ENCODE results near the gene COL4A2. TPM values are rescaled to one million over a fixed set of nuclear protein-coding genes. Genes with fewer than 3 reads are reported as not detected.

The COL4A2 gene
- total and polyA plus RNA-seq, 7 experiments from 2014 or later: 0.05 TPM; not detected in 6

DNA sequence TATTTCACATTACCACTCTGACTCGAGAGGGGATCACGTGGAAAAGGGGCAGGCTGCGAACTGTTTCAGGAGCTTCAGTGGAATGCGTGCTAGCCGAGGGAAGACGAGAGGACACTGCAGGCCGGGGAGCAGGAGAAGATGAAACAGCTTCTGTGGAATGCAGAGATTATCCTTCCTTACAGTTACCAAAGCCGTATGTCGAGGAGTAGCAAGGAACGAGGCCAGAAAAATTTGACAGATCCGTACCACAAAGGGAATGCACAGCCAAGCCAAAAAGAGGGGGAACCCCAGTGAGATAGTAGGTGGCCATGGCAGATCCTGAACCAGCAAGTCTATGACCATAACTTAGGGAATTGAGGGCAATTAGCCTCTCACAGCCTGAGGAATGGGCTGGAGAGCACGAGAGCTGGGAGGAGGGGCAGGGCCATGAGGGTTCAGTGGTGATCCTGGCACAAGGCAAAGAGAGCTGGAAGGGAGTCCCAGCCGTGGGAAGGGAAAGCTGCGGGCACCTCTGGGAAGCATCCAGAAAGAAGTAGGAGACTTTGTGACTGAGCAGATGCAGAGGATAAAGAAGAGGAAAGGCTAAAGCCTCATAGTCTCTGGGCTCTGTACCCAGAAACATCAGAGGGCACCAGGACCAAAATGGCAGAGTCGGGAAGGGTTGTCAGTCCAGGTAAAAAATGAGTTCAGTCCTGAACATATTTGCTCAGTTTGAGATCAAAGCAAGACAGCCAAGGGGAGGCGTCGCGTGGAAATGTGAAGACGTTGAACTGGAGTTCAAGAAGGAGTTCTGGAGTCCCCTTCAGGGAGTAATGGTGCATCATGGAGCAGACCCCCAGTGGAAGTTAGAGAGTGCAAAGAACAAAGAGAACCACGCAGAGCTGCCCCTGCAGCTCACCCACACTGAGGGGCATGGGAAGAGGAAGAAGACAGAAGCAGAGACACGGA, 5.2 kb upstream of the COL4A2 start:
- H3K27ac Mint-ChIP-seq: no peak overlapping the region
- Histone ChIP-seq H3K4me3 (ENCODE audit: low read length) (no peak overlapping the region), H3K9me3 (ENCODE audit: control insufficient read depth in 2 of 3, low read length in 3 of 3) (no peaks in the 10 kb centered on the region), H3K27ac (ENCODE audit: low read depth, low read length) (no peak overlapping the region), H3K36me3 (ENCODE audit: control insufficient read depth in 2 of 3, insufficient read depth in 3 of 3, low read length in 3 of 3) (no peaks in the 10 kb centered on the region), H3K27me3 (ENCODE audit: control insufficient read depth in 2 of 2, insufficient read depth in 2 of 2, low read length in 2 of 2) (peaks cover 0 to 3% of the 10 kb centered on the region in 2 donors), H3K4me1 (ENCODE audit: control insufficient read depth in 2 of 2, insufficient read depth in 2 of 2, low read length in 2 of 2) (no peaks in the 10 kb centered on the region)
- ChIA-PET POLR2A (no interaction called here), CTCF (no interaction called here)
- H3K4me3 Mint-ChIP-seq: no peak overlapping the region
- H3K27me3 Mint-ChIP-seq: peaks cover 63 to 72% (median 69%) of the 10 kb centered on the region in 5 donors
- DNase-seq: no peak
- H3K36me3 Mint-ChIP-seq: no peaks in the 10 kb centered on the region
- H3K9me3 Mint-ChIP-seq: peaks cover 0 to 3% (median 0%) of the 10 kb centered on the region in 11 donors
- no peak for ATAC-seq
- peaks cover 0 to 7% (median 5%) of the 10 kb centered on the region in 7 donors for H3K4me1 Mint-ChIP-seq
- intact Hi-C loops (cut with micrococcal nuclease): no loop called here

DNA sequence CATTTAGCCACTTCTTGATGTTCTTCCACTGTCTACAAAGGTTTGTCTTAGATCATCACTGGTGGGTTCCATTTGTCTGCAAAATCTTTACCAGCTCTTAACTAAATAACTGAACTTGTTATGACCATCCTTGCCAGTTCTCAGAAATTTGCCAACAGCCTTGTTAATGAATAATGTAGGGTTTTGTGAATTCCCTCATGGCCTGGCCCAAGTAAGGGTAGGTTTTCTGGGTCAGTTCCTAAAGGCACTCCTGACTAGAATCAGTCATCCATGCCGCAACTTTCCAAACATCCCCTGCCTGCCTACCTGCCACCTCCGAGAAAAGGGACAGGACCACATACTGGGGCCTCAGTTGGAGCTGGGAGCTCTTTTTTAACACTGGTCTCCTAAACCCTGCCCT, 4.1 kb upstream of the COL4A2 start:
- Mint-ChIP-seq H3K9me3 (peaks cover 0 to 3% (median 0%) of the 10 kb centered on the region in 11 donors), H3K4me1 (peaks cover 1 to 7% (median 6%) of the 10 kb centered on the region in 7 donors), H3K27me3 (peaks cover 56 to 72% (median 62%) of the 10 kb centered on the region in 5 donors), H3K27ac (no peak overlapping the region), H3K4me3 (no peak overlapping the region), H3K36me3 (no peaks in the 10 kb centered on the region)
- Histone ChIP-seq H3K27ac (ENCODE audit: low read depth, low read length) (no peak overlapping the region), H3K27me3 (ENCODE audit: control insufficient read depth in 2 of 2, insufficient read depth in 2 of 2, low read length in 2 of 2) (peaks cover 0 to 3% of the 10 kb centered on the region in 2 donors), H3K4me3 (ENCODE audit: low read length) (no peak overlapping the region), H3K9me3 (ENCODE audit: control insufficient read depth in 2 of 3, low read length in 3 of 3) (no peaks in the 10 kb centered on the region), H3K36me3 (ENCODE audit: control insufficient read depth in 2 of 3, insufficient read depth in 3 of 3, low read length in 3 of 3) (no peaks in the 10 kb centered on the region), H3K4me1 (ENCODE audit: control insufficient read depth in 2 of 2, insufficient read depth in 2 of 2, low read length in 2 of 2) (no peaks in the 10 kb centered on the region)
- ATAC-seq (no peak), DNase-seq (no peak)
- intact Hi-C loops (cut with micrococcal nuclease): no loop called here
- ChIA-PET POLR2A (no interaction called here), CTCF (no interaction called here)

DNA sequence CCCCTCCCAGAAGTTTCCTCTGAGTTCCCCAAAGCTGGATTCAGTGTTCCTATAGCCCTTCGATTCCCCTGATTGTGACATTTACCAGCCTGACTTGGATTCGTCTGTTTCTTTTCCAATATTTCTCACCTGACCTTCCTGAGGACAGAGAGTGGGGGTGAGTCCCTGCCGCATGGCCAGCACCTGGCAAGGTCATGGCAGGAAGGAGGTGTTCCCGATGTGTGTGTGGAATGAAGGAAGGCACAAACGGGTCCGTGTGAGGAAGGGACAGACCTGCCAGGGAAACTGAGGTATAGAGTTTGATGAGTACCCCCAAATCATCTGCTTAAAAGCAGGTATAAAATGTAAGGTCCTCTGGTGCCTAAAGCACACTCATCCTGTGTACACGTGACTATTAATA, 3.4 kb upstream of the COL4A2 start:
- no peaks in the 10 kb centered on the region for H3K9me3 ChIP-seq (ENCODE audit: control insufficient read depth in 2 of 3, low read length in 3 of 3)
- Mint-ChIP-seq H3K36me3 (no peaks in the 10 kb centered on the region), H3K4me3 (no peak overlapping the region), H3K27me3 (peaks cover 61 to 73% (median 63%) of the 10 kb centered on the region in 5 donors), H3K4me1 (peaks cover 5 to 13% (median 11%) of the 10 kb centered on the region in 7 donors), H3K27ac (no peak overlapping the region), H3K9me3 (peaks cover 0 to 3% (median 0%) of the 10 kb centered on the region in 11 donors)
- no peak for DNase-seq
- POLR2A ChIA-PET: no interaction called here
- H3K27ac ChIP-seq (ENCODE audit: low read depth, low read length): no peak overlapping the region
- no peak for ATAC-seq
- intact Hi-C loops (cut with micrococcal nuclease): no loop called here
- H3K27me3 ChIP-seq (ENCODE audit: control insufficient read depth in 2 of 2, insufficient read depth in 2 of 2, low read length in 2 of 2): peaks cover 0 to 3% of the 10 kb centered on the region in 2 donors
- H3K36me3 ChIP-seq (ENCODE audit: control insufficient read depth in 2 of 3, insufficient read depth in 3 of 3, low read length in 3 of 3): no peaks in the 10 kb centered on the region
- H3K4me1 ChIP-seq (ENCODE audit: control insufficient read depth in 2 of 2, insufficient read depth in 2 of 2, low read length in 2 of 2): no peaks in the 10 kb centered on the region
- no peak overlapping the region for H3K4me3 ChIP-seq (ENCODE audit: low read length)
- CTCF ChIA-PET: no interaction called here

DNA sequence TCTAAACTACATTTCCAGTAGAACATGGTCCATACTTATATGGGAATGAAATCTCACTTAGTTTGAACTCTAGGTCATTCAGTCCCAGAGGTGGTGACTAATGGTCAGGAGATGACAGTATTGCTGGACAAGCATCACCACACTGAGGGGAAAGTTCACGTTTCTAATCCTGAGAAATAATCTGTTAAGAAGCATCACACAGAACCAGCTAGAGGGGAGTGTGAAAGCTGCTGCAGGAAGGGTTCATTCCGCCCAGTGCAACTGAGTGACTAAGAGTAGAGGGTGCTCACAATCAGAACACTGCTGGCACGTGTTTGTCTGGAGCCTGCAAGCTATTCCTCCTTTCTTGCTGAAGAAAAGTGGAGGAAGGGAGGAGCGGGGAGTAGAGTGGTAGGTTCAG, 2.8 kb upstream of the COL4A2 start:
- intact Hi-C loops (cut with micrococcal nuclease): no loop called here
- DNase-seq (no peak), ATAC-seq (no peak)
- H3K4me3 Mint-ChIP-seq: no peak overlapping the region
- peaks cover 0 to 3% (median 0%) of the 10 kb centered on the region in 11 donors for H3K9me3 Mint-ChIP-seq
- H3K4me1 Mint-ChIP-seq: peaks cover 3 to 15% (median 11%) of the 10 kb centered on the region in 7 donors
- no peaks in the 10 kb centered on the region for H3K9me3 ChIP-seq (ENCODE audit: control insufficient read depth in 2 of 3, low read length in 3 of 3)
- H3K27me3 Mint-ChIP-seq: peaks cover 63 to 76% (median 69%) of the 10 kb centered on the region in 5 donors
- H3K36me3 ChIP-seq (ENCODE audit: control insufficient read depth in 2 of 3, insufficient read depth in 3 of 3, low read length in 3 of 3): no peaks in the 10 kb centered on the region
- no peak overlapping the region for H3K27ac Mint-ChIP-seq
- POLR2A ChIA-PET: no interaction called here
- no peak overlapping the region for H3K27ac ChIP-seq (ENCODE audit: low read depth, low read length)
- no peaks in the 10 kb centered on the region for H3K36me3 Mint-ChIP-seq
- H3K27me3 ChIP-seq (ENCODE audit: control insufficient read depth in 2 of 2, insufficient read depth in 2 of 2, low read length in 2 of 2): no peaks in the 10 kb centered on the region
- CTCF ChIA-PET: no interaction called here
- H3K4me3 ChIP-seq (ENCODE audit: low read length): no peak overlapping the region
- H3K4me1 ChIP-seq (ENCODE audit: control insufficient read depth in 2 of 2, insufficient read depth in 2 of 2, low read length in 2 of 2): no peaks in the 10 kb centered on the region

DNA sequence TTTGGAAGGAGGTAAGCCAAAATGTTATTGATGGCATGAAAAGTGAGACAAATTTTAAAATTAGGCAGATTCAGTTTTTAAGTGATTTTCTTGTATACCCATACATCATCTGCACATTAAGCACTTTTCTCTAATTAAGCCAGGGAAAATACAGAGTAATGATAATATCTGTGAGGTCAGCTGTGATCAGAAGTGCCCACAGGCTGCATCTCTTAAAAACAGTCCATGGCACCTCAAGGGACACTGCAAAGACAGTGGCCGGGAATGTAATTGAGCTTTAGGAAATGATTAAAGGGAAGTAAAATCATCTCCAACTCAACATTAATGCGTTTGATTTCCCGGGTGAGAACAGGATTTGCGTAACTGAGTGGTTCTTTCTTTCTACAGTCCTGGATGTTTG, 2.1 kb upstream of the COL4A2 start:
- H3K36me3 ChIP-seq (ENCODE audit: control insufficient read depth in 2 of 3, insufficient read depth in 3 of 3, low read length in 3 of 3): no peaks in the 10 kb centered on the region
- DNase-seq (no peak), ATAC-seq (no peak)
- no peaks in the 10 kb centered on the region for H3K27me3 ChIP-seq (ENCODE audit: control insufficient read depth in 2 of 2, insufficient read depth in 2 of 2, low read length in 2 of 2)
- H3K4me3 ChIP-seq (ENCODE audit: low read length): no peak overlapping the region
- CTCF ChIA-PET: interaction anchor here (0.7 kb wide), 1 partner anchor 913 kb away, joined by 3 read pairs; no protein-coding TSS in a partner anchor
- H3K9me3 Mint-ChIP-seq: peaks cover 0 to 3% (median 0%) of the 10 kb centered on the region in 11 donors
- H3K27me3 Mint-ChIP-seq: peaks cover 64 to 80% (median 74%) of the 10 kb centered on the region in 5 donors
- POLR2A ChIA-PET: no interaction called here
- no peaks in the 10 kb centered on the region for H3K9me3 ChIP-seq (ENCODE audit: control insufficient read depth in 2 of 3, low read length in 3 of 3)
- no peaks in the 10 kb centered on the region for H3K36me3 Mint-ChIP-seq
- peaks cover 3 to 15% (median 11%) of the 10 kb centered on the region in 7 donors for H3K4me1 Mint-ChIP-seq
- intact Hi-C loops (cut with micrococcal nuclease): no loop called here
- no peaks in the 10 kb centered on the region for H3K4me1 ChIP-seq (ENCODE audit: control insufficient read depth in 2 of 2, insufficient read depth in 2 of 2, low read length in 2 of 2)
- H3K27ac Mint-ChIP-seq: no peak overlapping the region
- no peak overlapping the region for H3K4me3 Mint-ChIP-seq
- no peak overlapping the region for H3K27ac ChIP-seq (ENCODE audit: low read depth, low read length)

DNA sequence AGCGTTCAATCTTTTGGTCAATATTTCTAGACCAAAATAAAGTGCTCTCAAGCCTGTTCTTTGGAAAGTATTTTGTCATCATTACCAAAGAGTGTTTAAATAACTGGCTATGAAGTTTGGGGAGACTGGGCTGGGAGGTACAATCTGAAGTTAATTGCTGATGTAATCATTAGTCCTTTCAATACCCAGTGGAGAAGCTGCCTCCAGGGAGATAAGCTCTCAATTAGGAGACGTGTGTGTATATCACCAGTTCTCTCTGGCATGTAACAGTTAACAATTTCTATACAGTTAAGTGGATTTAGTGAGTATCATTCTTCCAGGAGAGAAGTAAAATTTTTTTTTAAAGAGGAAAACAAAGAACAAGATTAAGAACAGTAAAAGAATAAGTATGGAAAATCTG, 1.5 kb upstream of the COL4A2 start:
- intact Hi-C loops (cut with micrococcal nuclease): no loop called here
- peaks cover 3 to 15% (median 11%) of the 10 kb centered on the region in 7 donors for H3K4me1 Mint-ChIP-seq
- no peaks in the 10 kb centered on the region for H3K4me1 ChIP-seq (ENCODE audit: control insufficient read depth in 2 of 2, insufficient read depth in 2 of 2, low read length in 2 of 2)
- no peaks in the 10 kb centered on the region for H3K36me3 Mint-ChIP-seq
- no peaks in the 10 kb centered on the region for H3K36me3 ChIP-seq (ENCODE audit: control insufficient read depth in 2 of 3, insufficient read depth in 3 of 3, low read length in 3 of 3)
- DNase-seq (no peak), ATAC-seq (no peak)
- ChIA-PET CTCF (interaction anchor here (0.7 kb wide), 1 partner anchor 914 kb away, joined by 3 read pairs; no protein-coding TSS in a partner anchor), POLR2A (no interaction called here)
- H3K9me3 ChIP-seq (ENCODE audit: control insufficient read depth in 2 of 3, low read length in 3 of 3): no peaks in the 10 kb centered on the region
- no peak overlapping the region for H3K4me3 ChIP-seq (ENCODE audit: low read length)
- peaks cover 62 to 80% (median 75%) of the 10 kb centered on the region in 5 donors for H3K27me3 Mint-ChIP-seq
- H3K27ac ChIP-seq (ENCODE audit: low read depth, low read length): no peak overlapping the region
- peaks cover 0 to 3% (median 0%) of the 10 kb centered on the region in 11 donors for H3K9me3 Mint-ChIP-seq
- no peak overlapping the region for H3K27ac Mint-ChIP-seq
- peak overlapping the region in 5 of 10 donors; percentile 23 to 48 (median 36) for H3K4me3 Mint-ChIP-seq
- H3K27me3 ChIP-seq (ENCODE audit: control insufficient read depth in 2 of 2, insufficient read depth in 2 of 2, low read length in 2 of 2): no peaks in the 10 kb centered on the region
